HepG2 (cell line): Measurements from ENCODE around the gene TBC1D10B. TPM values are rescaled to one million over a fixed set of nuclear protein-coding genes. Genes with fewer than 3 reads are reported as not detected.
A peak's percentile ranks its signal among the peaks of the same experiment; 100 is the strongest.

Experiments used
- ATF5 ChIP-seq: sonication (generic); formaldehyde crosslinking; IDR thresholded peaks from 2 replicates; pipeline ENCODE4 v1.4.0; 2020; ENCODE audit warnings: mild to moderate bottlenecking, low read depth, missing genetic modification reagents
- BRCA1 ChIP-seq: sonication (generic); formaldehyde crosslinking; IDR thresholded peaks from 2 replicates; pipeline ENCODE4 v1.4.0; 2020; ENCODE audit warnings: missing genetic modification reagents
- CBX2 ChIP-seq, 2 experiments: fragments of 200-600 bp in 1 of 2; sonication (generic); formaldehyde crosslinking in 1 of 2; IDR thresholded peaks; 2 replicates each; pipeline versions ENCODE4 v1.7.0 to v1.8.1; 2018 to 2022; ENCODE audit warnings: low read depth in 2 of 2, low read length in 1 of 2, mild to moderate bottlenecking in 1 of 2, missing genetic modification reagents in 1 of 2
- HINFP ChIP-seq: sonication (generic); formaldehyde crosslinking; IDR thresholded peaks from 2 replicates; pipeline ENCODE4 v1.4.0; 2020; ENCODE audit warnings: low read depth, mild to moderate bottlenecking, missing genetic modification reagents
- HOXA9 ChIP-seq: sonication (generic); formaldehyde crosslinking; IDR thresholded peaks from 2 replicates; pipeline ENCODE4 v1.8.1; 2022; ENCODE audit warnings: missing genetic modification reagents, mild to moderate bottlenecking, moderate library complexity, borderline replicate concordance
- LCORL ChIP-seq, 2 experiments: fragments of 450-650 bp in 1 of 2; sonication (generic) in 1 of 2; formaldehyde crosslinking in 1 of 2; IDR thresholded peaks; 2 replicates each; pipeline versions ENCODE4 v1.5.0 to v1.6.1; 2017 to 2020; ENCODE audit warnings: antibody characterized with exemption in 1 of 2, missing genetic modification reagents in 1 of 2
- MXD4 ChIP-seq: IDR thresholded peaks from 2 replicates; pipeline ENCODE4 v1.6.1; 2016; ENCODE audit warnings: mild to moderate bottlenecking, missing biosample characterization, missing genetic modification reagents
- PRDM10 ChIP-seq: sonication (generic); formaldehyde crosslinking; IDR thresholded peaks from 2 replicates; pipeline ENCODE4 v1.4.0; 2020; ENCODE audit warnings: low read depth, missing genetic modification reagents
- SALL2 ChIP-seq: sonication (generic); formaldehyde crosslinking; IDR thresholded peaks from 2 replicates; pipeline ENCODE4 v1.8.1; 2023; ENCODE audit warnings: mild to moderate bottlenecking, missing genetic modification reagents, inconsistent platforms
- SYNCRIP ChIP-seq: fragments of 200-400 bp; formaldehyde crosslinking; IDR thresholded peaks from 2 replicates; pipeline ENCODE4 v1.6.1; 2018; ENCODE audit warnings: mild to moderate bottlenecking, low read depth, low read length; ENCODE audit not compliant: insufficient read depth
- ZFP36L2 ChIP-seq: sonication (generic); formaldehyde crosslinking; IDR thresholded peaks from 2 replicates; pipeline ENCODE4 v1.4.0; 2020; ENCODE audit warnings: missing genetic modification reagents
- ZFYVE20 ChIP-seq: sonication (generic); formaldehyde crosslinking; IDR thresholded peaks from 2 replicates; pipeline ENCODE4 v1.8.0; 2023; ENCODE audit warnings: low read depth, mild to moderate bottlenecking, moderate library complexity, missing genetic modification reagents, borderline replicate concordance
- ZNF124 ChIP-seq: sonication (generic); formaldehyde crosslinking; IDR thresholded peaks from 2 replicates; pipeline ENCODE4 v1.4.0; 2020; ENCODE audit warnings: missing genetic modification reagents
- ZNF816 ChIP-seq: sonication (generic); formaldehyde crosslinking; IDR thresholded peaks from 2 replicates; pipeline ENCODE4 v1.8.0; 2022; ENCODE audit warnings: missing genetic modification reagents, mild to moderate bottlenecking, borderline replicate concordance
- ZNF850 ChIP-seq: sonication (generic); formaldehyde crosslinking; conservative IDR thresholded peaks from 2 replicates; pipeline ENCODE4 v1.9.0; 2021; ENCODE audit warnings: mild to moderate bottlenecking, missing genetic modification reagents
- ZNF879 ChIP-seq: sonication (generic); formaldehyde crosslinking; IDR thresholded peaks from 2 replicates; pipeline ENCODE4 v1.8.1; 2023; ENCODE audit warnings: missing genetic modification reagents
- ZSCAN20 ChIP-seq: sonication (generic); formaldehyde crosslinking; IDR thresholded peaks from 2 replicates; pipeline ENCODE4 v1.4.0; 2020; ENCODE audit warnings: missing genetic modification reagents, mild to moderate bottlenecking, borderline replicate concordance
- polyA plus RNA-seq, 8 experiments: library from polyadenylated mRNA; depleted of rRNA in 3 of 8; stranded (reverse) in 7 of 8; unstranded in 1 of 8; fragments of >200 nt; fragmentation: Illumina TruSeq in 4 of 8; extraction: Trizol in 4 of 8; gene quantifications; 2 replicates each; pipeline versions ENCODE4 v1.2.1 to v1.2.3, GENCODE V29; 2011 to 2016; ENCODE audit warnings: low read depth in 4 of 8, missing spikeins in 1 of 8, mixed read lengths in 1 of 8; ENCODE audit not compliant: insufficient read depth in 1 of 8
- total RNA-seq, 5 experiments: library from RNA; depleted of rRNA; stranded (reverse); fragments of >200 nt; fragmentation: Illumina TruSeq; extraction: Trizol; gene quantifications; 2 replicates each; pipeline ENCODE4 v1.2.3, GENCODE V29; 2016; ENCODE audit warnings: low read depth in 1 of 5
- TF ChIP-seq, protein P1 (sequence below): IDR thresholded peaks from 2 replicates; pipeline ENCODE4 v1.6.1; 2016

TBC1D10B gene
- total and polyA plus RNA-seq, 2 of the 13 experiments (the other 11 are each of a cell fraction or from before 2014, with no cell fraction given), result 15.7 to 24.8 TPM

DNA sequence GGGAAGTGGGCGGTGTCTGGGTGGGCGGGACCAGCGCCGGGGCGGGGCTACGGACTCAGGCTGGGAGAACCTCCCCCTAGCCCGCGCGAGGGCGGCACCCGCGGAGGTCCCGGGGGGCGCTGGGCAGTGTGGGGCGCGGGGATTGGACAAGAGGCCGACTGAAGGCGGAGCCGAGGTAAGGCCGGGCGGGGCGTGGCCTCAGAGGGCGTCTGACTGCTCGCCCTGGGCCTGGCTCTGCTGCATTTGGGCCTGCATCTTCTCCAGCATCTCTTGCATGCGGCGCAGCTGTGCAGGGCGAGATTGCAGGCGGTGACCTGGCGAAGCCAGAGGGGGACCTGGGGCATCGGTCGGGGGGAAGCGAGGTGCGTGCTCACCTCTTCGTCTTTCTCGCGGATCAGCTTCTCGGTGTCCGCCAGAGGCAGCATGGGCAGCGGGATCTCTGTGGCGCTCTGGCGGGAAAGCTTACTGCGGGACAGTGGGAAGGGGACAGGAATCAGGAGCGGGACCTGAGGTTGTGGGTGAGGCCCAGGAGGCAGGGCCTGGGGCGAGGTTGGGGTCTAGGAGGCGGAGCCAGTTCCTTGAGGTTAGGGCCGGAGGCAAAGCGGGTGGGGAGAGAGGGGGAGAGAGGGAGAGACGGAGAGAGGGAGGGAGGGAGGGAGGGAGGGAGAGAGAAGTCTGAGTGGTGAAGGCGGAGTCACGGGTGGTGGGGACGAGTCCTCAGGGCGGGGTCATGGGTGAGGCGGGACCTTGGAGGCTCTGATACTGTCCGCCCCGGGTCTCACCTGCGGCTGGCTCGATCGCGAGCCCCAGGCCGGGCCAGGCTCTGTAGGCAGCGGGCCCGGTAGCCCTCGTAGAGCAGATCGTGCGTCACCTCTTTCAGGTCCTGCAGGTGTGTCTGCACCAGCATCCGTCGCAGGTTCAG lies 8.2 kb upstream of the TBC1D10B start (continued):
- peak; percentile 27; the same call in 1 of the 2 replicates for TF ChIP-seq SALL2 (CRISPR knock-in tag)
- TF ChIP-seq HOXA9 (CRISPR knock-in tag), result 0 out of 2 replicates have a peak, but pooled peaks have one; percentile 71
- no peak for TF ChIP-seq CBX2 (IDR thresholded peaks at IDR 0.05; ENCODE audit: low read depth, low read length)
- no peak for TF ChIP-seq CBX2 (CRISPR knock-in tag; IDR thresholded peaks at IDR 0.05; ENCODE audit: low read depth)
- TF ChIP-seq BRCA1 (CRISPR knock-in tag), result 0 out of 2 replicates have a peak, but pooled peaks have one; percentile 48
- TF ChIP-seq ZNF816 (CRISPR knock-in tag), result no peak
- TF ChIP-seq MXD4 (CRISPR knock-in tag), result peak; percentile 66; the same call in 1 of the 2 replicates
- TF ChIP-seq ZNF124, result no peak; the same call in 1 of the 2 replicates
- TF ChIP-seq, protein P1, sequence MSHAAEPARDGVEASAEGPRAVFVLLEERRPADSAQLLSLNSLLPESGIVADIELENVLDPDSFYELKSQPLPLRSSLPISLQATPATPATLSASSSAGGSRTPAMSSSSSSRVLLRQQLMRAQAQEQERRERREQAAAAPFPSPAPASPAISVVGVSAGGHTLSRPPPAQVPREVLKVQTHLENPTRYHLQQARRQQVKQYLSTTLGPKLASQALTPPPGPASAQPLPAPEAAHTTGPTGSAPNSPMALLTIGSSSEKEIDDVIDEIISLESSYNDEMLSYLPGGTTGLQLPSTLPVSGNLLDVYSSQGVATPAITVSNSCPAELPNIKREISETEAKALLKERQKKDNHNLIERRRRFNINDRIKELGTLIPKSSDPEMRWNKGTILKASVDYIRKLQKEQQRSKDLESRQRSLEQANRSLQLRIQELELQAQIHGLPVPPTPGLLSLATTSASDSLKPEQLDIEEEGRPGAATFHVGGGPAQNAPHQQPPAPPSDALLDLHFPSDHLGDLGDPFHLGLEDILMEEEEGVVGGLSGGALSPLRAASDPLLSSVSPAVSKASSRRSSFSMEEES, result peak; percentile 44; the same call in 1 of the 2 replicates
- TF ChIP-seq ZNF879 (CRISPR knock-in tag), result peak; percentile 47; the same call in 1 of the 2 replicates
- TF ChIP-seq HINFP, result peak; percentile 85
- TF ChIP-seq LCORL (IDR thresholded peaks at IDR 0.05), result no peak
- TF ChIP-seq LCORL (CRISPR knock-in tag; IDR thresholded peaks at IDR 0.05), result no peak; the same call in 1 of the 2 replicates
- peak; percentile 70; the same call in 1 of the 2 replicates for TF ChIP-seq ZFP36L2 (CRISPR knock-in tag)
- TF ChIP-seq SYNCRIP, result no peak
- TF ChIP-seq ZNF850 (CRISPR knock-in tag), result no peak; the same call in 1 of the 2 replicates
- TF ChIP-seq PRDM10 (CRISPR knock-in tag), result 0 out of 2 replicates have a peak, but pooled peaks have one; percentile 45
- no peak for TF ChIP-seq ZSCAN20 (CRISPR knock-in tag)
- peak; percentile 78; the same call in 1 of the 2 replicates for TF ChIP-seq ATF5 (CRISPR knock-in tag)
- no peak for TF ChIP-seq ZFYVE20
